ENCODE results near the gene SUMF1.

DNA sequence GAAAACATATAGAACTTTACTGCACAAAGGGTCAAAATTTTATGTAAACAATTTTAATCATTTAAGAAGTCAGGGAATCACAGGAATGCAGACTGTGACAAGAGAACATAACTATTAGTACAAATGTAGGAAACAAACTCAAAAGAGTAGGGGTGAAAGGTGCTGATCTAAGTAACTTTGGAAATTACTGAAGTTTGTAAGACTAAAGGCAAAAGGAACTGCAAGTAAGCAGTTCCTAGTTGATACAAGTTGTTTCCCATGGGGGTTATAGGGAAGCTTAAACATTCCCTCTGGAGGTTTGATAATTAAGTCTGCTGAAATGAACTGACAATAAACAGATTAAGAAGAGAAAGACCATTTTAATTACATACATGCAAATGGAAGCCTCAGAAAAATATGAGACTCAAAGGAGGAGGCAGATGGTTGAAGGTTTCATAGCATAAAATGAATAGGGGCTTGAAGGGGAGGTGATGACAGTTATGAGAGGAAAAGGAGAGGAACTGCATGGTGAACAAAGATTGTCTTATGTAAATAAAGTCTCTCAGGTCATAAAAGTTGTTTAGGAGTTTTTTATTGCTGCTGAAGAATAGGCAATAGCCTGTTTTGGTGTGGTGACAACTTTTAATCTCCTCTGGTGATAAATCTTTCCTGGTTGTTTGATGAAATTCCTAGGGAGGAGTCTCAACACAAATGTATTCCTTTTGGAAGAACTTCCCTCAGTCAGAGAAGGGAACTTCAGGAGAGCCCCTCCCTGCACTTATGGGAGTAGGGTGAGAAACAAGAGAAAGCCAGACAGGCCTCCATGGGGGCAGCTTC, 146.8 kb downstream of the SUMF1 start:
- TF ChIP-seq POLR2AphosphoS5 (IDR thresholded peaks at IDR 0.05; ENCODE audit: low read depth, low read length) (no peak), TAF1 (IDR thresholded peaks at IDR 0.05; ENCODE audit: borderline replicate concordance, low read depth, low read length) (no peak)
